GM18517 (cell line): ENCODE results near the gene PTPRCAP.
"Not testable (repeated sequence)": the region's sequence is repeated elsewhere in the genome, so short reads cannot be mapped to it uniquely, and the experiment has no call there.

Experiments
- ATAC-seq: cut with Tn5 transposase; IDR thresholded peaks from one replicate; pipeline ENCODE4 v1.9.1; 2021; ENCODE audit warnings: mild to moderate bottlenecking, moderate library complexity; ENCODE audit not compliant: unreplicated experiment

The PTPRCAP gene

DNA sequence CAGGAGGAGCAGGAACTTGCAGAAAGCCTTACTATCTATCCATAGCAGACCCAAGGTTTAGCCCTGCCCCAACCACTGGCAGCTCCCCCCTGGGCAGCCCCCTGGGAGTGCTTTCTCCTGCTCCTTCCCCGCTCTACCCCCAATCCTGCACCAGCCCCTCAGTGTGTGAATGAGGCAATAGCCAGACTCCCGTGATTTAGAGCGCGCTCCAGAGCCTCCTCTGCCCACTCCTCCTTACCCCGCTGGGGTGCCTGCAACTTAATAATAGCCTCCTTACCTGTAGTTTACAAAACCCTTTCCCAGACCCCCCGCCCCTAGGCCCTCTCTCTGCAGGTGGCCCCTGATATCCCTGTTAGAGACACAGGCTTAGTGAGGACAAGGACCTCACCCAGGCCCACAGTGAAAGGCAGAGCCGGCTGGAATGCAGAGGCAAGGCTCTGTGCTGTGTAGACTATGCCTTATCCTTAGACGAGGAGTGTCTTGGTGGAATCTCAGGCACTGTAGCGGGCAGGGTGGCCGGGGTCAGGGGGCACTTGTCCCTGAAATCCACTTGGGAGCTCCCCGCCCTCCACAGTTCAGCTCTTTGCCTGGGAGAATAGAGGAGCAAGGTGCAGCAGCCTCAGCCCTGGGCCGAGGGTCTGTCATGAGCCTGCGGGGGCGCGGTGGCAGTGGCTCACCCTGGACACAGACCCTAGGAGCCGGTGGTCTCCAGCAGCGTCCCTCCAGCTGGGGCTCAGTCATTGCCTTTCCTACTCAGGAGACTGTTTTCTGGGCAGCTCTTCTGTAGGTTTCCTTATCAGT is 26.3 kb downstream of the PTPRCAP start:
- ATAC-seq, result no peak

DNA sequence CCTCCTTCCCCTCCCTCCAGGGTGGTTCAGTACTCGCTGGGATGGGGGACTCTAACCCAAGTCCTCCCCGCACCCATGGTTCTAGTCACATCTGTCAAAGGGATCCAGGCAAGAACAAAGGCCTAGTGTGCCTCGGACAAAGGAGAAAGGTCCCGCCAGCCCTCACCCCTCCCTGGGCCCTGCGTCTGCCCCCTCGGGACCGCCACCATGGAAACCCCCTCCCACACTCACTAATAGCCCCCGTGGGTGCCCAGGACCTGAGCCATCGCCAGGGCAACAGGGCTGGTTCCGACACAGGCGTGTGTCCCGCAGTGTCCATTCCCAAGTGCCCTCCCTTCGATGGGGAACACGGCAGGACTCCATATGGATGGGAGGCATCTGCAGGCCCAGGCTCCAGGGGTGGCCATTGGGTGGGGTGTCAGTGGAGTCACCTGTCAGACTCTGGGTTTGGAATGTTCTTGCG is 27.1 kb downstream of the PTPRCAP start:
- ATAC-seq, result no peak

DNA sequence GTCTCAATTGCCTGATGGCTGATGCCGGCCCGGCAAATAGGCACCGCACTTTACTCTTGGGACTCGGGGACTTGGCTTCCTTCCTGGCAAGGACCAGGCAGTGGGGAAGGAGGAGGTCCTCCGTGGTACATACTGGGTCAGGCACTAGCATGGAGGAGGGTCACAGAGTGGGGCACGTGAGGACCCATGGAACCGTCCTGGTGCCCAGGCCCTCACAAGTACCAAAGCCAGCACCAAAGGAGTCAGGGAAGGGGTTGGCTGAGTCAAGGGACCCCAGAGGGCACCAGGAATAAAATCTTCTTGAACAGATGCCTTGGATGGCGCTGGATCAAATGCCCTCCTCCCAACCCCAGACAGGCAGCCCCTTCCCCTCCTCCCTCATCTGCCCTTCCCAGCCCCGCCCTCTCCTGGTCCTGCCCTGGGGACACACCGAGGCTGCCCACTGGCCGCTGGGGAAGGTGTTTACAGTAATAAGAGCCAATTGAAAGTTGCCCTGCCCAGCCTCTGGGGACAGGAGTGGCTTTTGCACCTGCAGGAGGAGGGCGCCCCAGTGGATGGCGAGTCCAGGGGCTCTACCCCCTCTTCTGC is 27.6 kb downstream of the PTPRCAP start:
- ATAC-seq, result no peak

DNA sequence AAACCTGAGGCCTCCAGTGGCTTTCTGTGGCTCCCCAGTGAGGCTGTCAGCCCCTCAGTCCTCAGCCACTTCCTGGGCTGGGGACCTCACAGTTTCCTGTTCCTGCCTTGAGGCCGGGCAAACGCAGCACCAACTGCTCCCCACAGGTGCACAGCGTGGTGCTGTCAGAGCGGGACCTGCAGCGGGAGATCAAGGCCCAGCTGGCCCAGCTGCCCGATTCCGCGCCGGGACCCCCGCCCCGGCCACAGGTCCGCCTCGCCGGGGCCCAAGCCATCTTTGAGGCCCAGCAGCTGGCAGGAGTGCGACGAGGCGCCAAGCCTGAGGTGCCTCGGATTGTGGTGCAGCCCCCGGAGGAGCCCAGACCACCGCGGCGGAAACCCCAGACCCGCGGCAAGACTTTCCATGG is 28.2 kb downstream of the PTPRCAP start:
- ATAC-seq, result no peak

DNA sequence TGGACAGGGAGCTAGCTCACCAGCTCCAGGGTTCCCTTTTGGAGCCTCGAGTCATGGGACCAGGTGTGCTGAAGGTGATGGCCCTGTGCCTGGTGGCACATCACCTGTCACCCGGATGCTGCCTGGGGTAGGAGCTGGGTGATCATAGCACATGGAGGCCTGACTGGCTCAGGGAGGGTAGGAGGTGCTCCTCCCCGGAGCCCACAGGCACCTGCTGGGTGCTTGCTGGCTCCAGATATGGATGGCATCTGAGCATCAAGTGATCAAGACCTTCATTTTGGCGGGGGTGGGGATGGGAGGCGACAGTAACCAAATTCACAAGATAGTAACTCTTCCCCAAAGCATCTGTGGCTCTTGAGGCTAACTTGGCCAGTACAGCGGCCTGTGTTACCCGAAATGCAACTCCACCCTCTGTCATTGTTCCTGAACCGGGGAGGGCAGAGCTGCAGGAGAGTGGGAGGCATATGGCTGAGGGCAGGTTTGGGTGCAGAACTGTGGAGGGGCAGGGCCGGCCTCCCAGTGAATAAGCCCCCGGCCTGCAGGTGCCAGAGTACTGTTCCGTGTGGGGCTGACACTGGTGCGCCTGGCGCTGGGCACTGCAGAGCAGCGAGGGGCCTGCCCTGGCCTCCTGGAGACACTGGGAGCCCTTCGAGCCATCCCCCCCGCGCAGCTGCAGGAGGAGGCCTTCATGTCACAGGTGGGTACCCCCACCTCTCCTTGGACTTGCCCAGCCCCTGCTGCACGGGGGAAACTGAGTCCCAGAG is 28.9 kb downstream of the PTPRCAP start:
- ATAC-seq, result no peak

DNA sequence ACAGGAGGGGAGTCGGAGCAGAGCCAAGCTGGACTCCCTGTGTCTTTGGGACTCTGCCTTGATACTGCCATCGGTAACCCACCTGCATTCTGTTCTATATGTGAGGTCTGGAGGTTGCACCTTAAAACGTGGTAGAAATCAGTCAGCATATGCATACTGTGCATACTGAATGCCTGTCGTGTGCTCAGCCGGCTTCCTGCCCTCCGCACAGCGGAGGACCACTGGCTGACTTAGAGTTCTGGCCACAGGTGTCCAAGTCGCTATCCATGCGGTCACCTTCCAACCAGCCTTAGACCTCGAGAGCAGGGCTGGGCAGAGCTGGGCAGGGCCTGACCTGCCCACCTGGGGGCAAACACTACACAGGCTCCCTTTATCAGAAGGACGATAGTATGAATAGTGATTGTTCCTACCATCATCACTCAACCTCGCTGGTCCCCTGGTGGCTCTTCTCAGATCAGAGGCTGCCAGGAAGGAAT is 29.8 kb downstream of the PTPRCAP start:
- no peak for ATAC-seq

DNA sequence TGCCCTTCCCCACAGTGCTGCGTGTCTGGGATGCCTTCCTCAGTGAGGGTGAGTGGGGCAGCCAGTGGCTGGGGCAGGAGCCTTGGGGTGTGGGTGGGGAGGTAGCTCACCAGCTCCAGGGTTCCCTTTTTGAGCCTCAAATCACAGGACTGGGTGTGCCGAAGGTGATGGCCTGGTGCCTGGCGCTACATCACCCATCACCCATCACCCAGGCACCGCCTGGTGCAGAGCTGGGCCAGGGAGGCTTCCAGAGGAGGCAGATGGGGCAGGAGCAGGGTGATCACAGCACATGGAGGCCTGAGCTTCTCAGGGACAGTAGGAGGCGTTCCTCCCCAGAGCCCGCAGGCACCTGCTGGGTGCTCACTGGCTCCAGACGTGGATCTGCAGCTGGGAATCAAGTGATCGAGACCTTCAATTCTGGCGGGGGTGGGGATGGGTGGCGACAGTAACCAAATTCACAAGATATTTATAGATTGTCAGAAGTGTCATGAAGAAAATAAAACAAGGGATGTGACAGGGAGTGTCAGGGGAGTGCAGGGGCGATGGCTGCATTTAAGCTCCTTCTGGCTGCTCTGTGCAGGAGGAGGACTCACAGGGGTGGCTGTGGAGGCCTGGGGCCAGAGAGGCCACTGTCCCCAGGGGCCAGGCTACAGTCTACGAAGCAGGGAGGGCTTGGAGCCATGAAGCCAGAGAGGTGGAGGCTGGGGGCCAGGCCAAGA is 30.4 kb downstream of the PTPRCAP start:
- ATAC-seq, result no peak

DNA sequence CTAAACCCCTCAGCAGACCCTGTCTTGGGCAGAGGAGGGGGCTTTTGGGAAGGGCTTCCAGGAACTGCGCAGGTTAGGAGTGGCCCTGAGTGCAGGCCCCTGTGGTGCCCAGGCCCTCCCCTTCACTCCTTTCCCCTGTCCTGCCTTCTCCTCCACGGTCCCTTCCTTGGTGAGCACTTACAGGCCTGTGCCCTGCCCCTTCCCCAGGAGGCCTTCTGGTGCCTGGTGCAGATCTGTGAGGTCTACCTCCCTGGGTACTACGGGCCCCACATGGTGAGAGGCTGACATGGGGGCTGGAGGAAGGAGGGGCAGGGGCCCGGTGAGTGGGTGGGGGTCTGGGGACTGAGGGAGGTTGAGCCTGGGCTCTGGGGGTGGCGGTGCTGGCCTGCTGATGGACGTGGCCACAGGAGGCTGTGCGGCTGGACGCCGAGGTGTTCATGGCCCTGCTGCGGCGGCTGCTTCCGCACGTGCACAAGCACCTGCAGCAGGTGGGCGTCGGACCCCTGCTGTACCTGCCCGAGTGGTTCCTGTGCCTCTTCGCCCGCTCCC is 31.0 kb downstream of the PTPRCAP start:
- no peak for ATAC-seq

DNA sequence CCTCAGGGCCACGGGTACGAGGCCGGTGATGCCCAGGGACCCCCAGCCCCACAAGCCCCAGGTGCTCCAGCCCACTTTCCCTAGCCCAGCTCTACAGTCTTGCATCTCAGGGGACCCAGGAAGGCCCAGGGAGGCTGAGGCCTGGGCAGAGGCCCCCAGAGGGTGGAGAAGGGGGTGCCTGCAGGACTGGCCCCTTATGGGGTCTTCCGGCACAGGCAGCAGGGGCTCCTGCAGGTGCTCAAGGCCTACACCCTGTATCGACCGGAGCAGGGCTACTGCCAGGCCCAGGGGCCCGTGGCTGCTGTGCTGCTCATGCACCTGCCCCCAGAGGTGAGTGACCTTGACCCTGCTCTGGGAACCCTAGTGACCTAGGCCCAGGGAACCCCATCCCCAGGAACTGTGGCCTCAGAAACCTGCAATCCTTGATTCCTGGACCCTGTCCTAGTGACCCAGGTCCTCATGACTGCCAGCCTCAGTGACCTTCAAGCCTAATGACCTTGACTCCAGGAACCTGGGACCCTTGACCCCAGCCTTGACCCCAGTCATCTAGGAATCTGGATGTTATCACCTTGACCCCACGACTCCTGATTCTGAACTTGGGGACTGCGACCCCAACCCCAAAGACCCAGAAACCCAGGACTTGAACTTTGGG is 31.7 kb downstream of the PTPRCAP start:
- ATAC-seq, result no peak

DNA sequence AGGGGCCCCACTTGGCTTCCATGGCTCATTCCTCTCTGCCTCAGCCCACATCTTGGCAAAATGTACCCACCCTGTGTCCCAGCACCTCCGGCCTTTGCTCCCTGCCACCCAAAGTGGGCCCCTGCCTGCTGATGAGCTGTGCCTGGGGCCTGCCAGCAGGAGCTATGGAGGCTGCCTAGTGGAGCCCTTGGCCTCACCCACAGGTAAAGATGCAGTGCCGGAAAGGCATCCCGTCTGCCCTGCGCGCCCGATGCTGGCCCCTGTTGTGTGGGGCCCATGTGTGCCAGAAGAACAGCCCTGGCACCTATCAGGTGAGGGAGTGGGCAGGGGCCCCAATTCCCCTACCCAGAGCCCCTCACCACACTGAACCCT is 32.3 kb downstream of the PTPRCAP start:
- ATAC-seq, result no peak

DNA sequence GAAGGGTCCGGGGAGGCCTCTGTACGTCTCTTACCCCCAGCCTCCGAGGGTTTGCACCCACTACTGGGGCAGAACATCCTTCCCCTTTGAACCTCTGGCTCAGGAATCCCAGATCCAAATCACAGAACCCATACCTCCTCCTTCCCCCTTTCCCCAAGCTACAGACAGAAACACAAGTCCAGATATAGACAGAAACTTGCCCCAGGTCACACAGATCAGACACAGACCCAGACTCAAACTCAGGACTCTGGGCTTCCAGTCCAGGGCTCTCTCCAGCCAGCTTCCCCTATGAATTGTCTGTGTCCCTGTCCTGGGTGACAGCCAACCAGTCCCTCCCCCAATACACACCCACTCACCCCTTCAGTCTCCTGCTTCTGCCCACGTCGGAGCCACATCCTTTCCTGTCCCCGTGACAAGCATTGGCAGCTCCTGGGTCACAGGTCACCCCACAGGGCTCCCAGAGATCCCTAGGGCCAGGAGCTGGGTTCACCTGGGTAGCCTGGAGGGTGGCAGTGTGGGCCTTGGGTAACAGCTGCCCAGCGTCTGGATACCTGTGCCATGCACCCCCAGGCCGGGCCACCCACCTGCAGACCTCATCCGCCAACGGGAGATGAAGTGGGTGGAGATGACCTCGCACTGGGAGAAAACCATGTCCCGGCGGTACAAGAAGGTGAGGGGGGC is 32.8 kb downstream of the PTPRCAP start:
- no peak for ATAC-seq

DNA sequence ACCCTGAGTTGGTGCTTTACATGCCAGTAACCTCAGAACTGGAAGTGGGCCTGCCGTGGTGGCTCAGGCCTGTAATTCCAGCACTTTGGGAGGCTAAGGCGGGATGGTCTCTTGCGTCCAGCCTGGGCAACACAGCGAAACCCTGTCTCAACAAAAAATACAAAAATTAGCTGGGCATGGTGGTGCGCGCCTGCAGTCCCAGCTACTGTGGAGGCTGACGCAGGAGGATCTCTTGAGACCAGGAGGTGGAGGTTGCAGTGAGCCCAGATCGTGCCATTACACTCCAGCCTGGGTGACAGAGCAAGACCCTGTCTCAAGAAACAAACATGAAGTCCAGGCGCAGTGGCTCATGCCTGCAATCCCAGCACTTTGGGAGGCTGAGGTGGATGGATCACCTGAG is 34.4 kb downstream of the PTPRCAP start:
- ATAC-seq, result not testable (repeated sequence)

DNA sequence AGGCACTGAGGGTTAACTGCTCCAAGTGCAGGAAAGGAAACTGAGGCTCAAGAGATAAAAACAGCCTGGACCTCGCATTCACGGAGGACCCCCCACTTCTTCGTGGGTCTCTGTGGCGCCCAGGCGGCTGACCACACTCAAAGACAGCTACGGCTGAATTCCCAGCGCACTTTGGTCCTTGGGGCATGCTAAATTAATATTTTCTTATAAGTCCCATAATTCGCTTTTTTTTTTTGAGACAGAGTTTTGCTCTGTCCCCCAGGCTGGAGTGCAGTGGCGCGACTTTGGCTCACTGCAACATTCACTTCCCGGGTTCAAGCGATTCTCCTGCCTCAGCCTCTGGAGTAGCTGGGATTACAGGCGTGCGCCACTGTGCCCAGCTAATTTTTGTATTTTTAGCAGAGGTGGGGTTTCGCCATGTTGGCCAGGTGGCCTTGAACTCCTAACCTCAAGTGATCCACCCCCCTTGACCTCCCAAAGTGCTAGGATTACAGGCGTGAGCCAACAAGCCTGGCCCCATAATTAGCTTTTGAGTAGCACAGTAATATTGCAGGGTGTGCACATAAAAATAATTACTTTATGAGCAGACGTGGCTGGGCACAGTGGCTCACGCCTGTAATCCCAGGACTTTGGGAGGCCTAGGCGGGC is 35.2 kb downstream of the PTPRCAP start:
- peak; percentile 7 for ATAC-seq

DNA sequence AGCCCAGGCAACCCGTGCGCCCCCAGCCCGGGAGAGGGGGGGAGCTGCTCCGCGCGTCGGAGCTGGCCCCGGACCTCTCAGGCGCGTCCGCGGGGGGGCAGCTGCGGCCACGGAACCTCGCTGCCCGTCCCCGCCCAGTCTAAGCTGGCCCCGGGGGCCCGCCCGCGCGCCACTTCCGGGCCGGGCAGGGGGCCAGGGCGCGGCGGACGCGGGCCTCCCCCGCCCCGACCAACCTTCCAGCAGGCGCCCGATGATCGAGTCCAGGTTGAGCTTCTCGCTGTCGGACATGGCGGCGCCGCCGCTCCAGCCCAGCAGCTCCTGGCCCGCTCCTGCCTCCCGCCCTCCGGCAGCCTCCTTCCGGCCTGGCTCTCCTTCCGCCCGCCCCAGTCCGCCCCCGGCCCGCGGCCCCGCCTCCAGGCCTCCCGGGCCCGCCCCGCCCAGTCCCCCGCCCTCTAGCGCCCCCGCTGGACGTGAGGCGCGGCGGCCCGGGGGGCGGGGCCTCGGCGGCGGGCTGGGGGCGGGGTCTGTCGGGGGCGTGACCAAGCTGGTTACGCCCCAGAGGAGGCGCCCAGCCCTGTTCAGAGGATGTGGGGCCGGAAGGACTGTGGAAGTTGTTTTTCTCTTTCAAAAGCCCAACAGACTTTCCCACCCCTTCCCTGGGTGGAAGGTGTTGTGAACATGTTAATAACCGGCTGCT is 35.8 kb downstream of the PTPRCAP start, which contains the start of gene PPP1CA:
PPP1CA (minus strand) TSS at position 364 of the 697 bp plus-strand sequence; CDS start at position 288, 76 bp downstream.
- peak; percentile 58 for ATAC-seq

DNA sequence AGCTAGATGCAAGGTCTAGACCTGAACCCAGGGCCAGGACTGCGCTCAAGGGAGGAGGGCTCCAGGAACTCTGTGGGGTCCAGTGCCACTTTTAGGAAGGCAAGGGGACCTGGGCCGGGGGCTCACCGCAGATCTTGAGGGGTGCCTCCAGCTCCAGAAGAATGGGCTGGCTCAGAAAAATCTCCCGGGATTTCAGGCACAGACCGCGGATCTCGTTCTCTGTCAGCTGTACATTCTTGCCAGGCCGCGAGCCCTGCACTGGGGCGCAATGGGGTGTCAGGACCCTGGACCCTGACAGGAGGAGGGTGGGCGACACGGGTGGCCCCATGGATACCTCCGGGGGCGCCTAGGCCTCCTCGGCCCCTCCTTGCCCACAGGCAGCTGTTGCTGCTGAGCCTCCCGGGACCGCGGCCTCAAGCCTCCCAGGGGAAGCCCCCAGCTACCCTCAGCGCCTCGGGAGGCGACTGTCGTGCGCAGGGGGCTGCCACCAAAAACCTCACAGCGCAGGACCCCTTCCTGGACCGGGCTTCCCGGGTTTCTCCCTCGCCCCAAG is 36.5 kb downstream of the PTPRCAP start:
- ATAC-seq, result no peak

DNA sequence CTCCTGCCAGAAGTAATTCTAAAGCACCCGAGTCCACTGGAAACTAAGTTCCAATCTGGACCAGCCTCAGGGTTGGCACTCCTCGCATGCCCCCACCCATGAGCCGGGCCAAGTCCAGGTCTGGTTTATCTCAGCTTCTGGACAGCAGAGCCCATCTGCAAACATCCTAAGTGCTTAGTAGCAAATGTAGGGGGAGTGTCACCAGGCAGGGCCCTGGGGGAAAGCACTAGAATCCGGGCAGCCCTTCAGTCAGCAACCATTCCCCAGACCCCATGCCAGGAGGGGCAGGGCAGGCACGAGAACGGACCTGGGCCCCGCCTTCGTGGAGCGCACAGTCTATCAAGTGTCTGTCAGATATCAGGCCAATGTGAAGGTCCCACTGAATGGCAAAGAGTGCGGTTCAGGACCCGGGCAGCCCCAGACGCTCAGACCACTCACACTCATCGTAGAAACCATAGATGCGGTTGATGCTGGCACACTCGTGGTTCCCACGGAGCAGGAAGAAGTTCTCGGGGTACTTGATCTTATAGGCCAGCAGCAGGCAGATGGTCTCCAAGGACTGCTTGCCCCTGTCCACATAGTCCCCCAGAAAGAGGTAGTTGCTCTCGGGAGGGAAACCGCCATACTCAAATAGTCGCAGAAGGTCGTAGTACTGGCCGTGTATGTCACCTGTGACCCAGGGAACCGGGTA is 37.1 kb downstream of the PTPRCAP start:
- ATAC-seq, result no peak
